HEK293 (cell line): ENCODE results near the gene CHRD.

Experiments
- ZBTB17 ChIP-seq: fragments of 450-650 bp; formaldehyde crosslinking; IDR thresholded peaks from 2 replicates; pipeline ENCODE4 v1.5.1; 2016; ENCODE audit warnings: missing biosample characterization, missing genetic modification characterization
- ZBTB8A ChIP-seq: fragments of 450-650 bp; formaldehyde crosslinking; IDR thresholded peaks from 2 replicates; pipeline ENCODE4 v1.5.1; 2016; ENCODE audit warnings: missing biosample characterization, missing genetic modification characterization
- ZNF138 ChIP-seq: fragments of 450-650 bp; formaldehyde crosslinking; IDR thresholded peaks from 2 replicates; pipeline ENCODE4 v1.5.1; 2016; ENCODE audit warnings: missing biosample characterization, missing genetic modification characterization, borderline replicate concordance
- TF ChIP-seq, protein P1 (sequence below): fragments of 450-650 bp; formaldehyde crosslinking; IDR thresholded peaks from 2 replicates; pipeline ENCODE4 v1.5.1; 2016; ENCODE audit warnings: missing biosample characterization, missing genetic modification characterization

DNA sequence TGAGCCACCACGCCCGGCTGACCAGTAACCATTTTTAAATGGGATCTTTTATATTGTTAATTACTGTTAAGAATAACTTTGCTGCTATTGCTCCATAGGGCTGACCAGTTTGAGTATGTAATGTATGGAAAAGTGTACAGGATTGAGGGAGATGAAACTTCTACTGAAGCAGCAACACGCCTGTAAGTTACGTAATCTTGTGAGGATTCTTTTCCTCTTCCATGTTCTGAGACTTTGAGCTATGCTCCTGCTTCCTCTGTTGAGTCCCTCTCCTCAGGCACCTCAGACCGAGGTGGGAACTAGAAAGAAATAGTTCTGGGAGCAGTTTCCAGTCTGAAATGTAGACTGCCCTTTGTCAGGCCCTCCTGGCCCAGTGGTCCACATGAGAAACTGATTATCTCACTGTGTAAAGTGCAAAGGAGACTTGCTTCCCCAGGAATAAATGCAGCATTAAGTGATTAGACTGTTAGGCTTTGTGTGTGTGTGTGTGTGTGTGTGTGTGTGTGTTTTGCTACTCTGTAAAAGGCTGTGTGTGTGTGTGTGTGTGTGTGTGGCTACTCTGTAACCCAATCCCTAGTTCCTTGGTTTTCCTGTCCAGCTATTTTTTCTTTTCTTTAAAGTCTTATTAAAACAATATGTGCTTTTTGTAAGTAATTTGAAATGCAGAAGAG is 13.1 kb upstream of the CHRD start:
- no peak for TF ChIP-seq ZBTB8A (tag by site-specific recombination)
- no peak for TF ChIP-seq ZNF138
- TF ChIP-seq, protein P1, sequence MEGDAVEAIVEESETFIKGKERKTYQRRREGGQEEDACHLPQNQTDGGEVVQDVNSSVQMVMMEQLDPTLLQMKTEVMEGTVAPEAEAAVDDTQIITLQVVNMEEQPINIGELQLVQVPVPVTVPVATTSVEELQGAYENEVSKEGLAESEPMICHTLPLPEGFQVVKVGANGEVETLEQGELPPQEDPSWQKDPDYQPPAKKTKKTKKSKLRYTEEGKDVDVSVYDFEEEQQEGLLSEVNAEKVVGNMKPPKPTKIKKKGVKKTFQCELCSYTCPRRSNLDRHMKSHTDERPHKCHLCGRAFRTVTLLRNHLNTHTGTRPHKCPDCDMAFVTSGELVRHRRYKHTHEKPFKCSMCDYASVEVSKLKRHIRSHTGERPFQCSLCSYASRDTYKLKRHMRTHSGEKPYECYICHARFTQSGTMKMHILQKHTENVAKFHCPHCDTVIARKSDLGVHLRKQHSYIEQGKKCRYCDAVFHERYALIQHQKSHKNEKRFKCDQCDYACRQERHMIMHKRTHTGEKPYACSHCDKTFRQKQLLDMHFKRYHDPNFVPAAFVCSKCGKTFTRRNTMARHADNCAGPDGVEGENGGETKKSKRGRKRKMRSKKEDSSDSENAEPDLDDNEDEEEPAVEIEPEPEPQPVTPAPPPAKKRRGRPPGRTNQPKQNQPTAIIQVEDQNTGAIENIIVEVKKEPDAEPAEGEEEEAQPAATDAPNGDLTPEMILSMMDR: no peak
- no peak for TF ChIP-seq ZBTB17 (tag by site-specific recombination)
